MG63 (cell line): ENCODE results near the gene USH2A. TPM values are rescaled to one million over a fixed set of nuclear protein-coding genes. Genes with fewer than 3 reads are reported as not detected.

Experiments
- DNase-seq: peaks from one replicate; pipeline ENCODE4 v3.0.0-alpha.2; 2020
- H3K27me3 ChIP-seq: fragments of 250-450 bp; sonication (Bioruptor Pico); 2 replicates; pipeline ENCODE4 v1.5.1; 2020; ENCODE audit warnings: mild to moderate bottlenecking, moderate library complexity
- H3K36me3 ChIP-seq: fragments of 250-450 bp; sonication (Bioruptor Pico); 2 replicates; pipeline ENCODE4 v1.5.1; 2020; ENCODE audit warnings: mild to moderate bottlenecking, moderate library complexity
- H3K4me3 ChIP-seq: fragments of 250-450 bp; sonication (Bioruptor Pico); 2 replicates; pipeline ENCODE4 v1.5.1; 2020; ENCODE audit warnings: mild to moderate bottlenecking, moderate library complexity
- H3K9me3 ChIP-seq: fragments of 250-450 bp; sonication (Bioruptor Pico); 2 replicates; pipeline ENCODE4 v1.5.1; 2020; ENCODE audit warnings: mild to moderate bottlenecking, moderate library complexity
- total RNA-seq: library from RNA; depleted of rRNA; stranded (reverse); fragments of >200 nt; shearing (Covaris generic); gene quantifications from 2 replicates; pipeline ENCODE4 v1.2.3, GENCODE V29; 2014; ENCODE audit warnings: low replicate concordance

USH2A gene
- total RNA-seq, 1 experiment from 2014 or later: 0.16 TPM

- H3K36me3 ChIP-seq: no peaks in the 10 kb centered on the region
- DNase-seq: no peak
- no peaks in the 10 kb centered on the region for H3K9me3 ChIP-seq
- no peaks in the 10 kb centered on the region for H3K27me3 ChIP-seq
- H3K4me3 ChIP-seq: no peak overlapping the region
These were observed 746.1 kb downstream of the USH2A start for GRCh38 chr1:215677112-215677511.

- no peak for DNase-seq
- no peaks in the 10 kb centered on the region for H3K9me3 ChIP-seq
- no peak overlapping the region for H3K4me3 ChIP-seq
- H3K27me3 ChIP-seq: no peaks in the 10 kb centered on the region
- no peaks in the 10 kb centered on the region for H3K36me3 ChIP-seq
These were observed 749.3 kb downstream of the USH2A start for GRCh38 chr1:215673943-215674342.

- Histone ChIP-seq H3K36me3 (no peaks in the 10 kb centered on the region), H3K27me3 (no peaks in the 10 kb centered on the region), H3K9me3 (no peaks in the 10 kb centered on the region), H3K4me3 (no peak overlapping the region)
- no peak for DNase-seq
These were observed 750.8 kb downstream of the USH2A start for GRCh38 chr1:215672482-215672881.

GRCh38 chr1:215669806-215670491, 753.3 kb downstream of the USH2A start:
- Histone ChIP-seq H3K27me3 (no peaks in the 10 kb centered on the region), H3K4me3 (no peak overlapping the region), H3K9me3 (no peaks in the 10 kb centered on the region), H3K36me3 (no peaks in the 10 kb centered on the region)
- DNase-seq: no peak

- Histone ChIP-seq H3K9me3 (no peaks in the 10 kb centered on the region), H3K36me3 (no peaks in the 10 kb centered on the region), H3K4me3 (no peak overlapping the region), H3K27me3 (no peaks in the 10 kb centered on the region)
- no peak for DNase-seq
These were observed 755.5 kb downstream of the USH2A start for GRCh38 chr1:215667761-215668160.

GRCh38 chr1:215665215-215665614, 758.0 kb downstream of the USH2A start:
- no peak for DNase-seq

GRCh38 chr1:215661033-215661432, 762.2 kb downstream of the USH2A start:
- DNase-seq: no peak
- Histone ChIP-seq H3K4me3 (no peak overlapping the region), H3K36me3 (no peaks in the 10 kb centered on the region), H3K9me3 (no peaks in the 10 kb centered on the region), H3K27me3 (no peaks in the 10 kb centered on the region)

More at GRCh38 chr1:215665215-215665614, 758.0 kb downstream of the USH2A start:
- H3K27me3 ChIP-seq: no peaks in the 10 kb centered on the region
- no peak overlapping the region for H3K4me3 ChIP-seq
- no peaks in the 10 kb centered on the region for H3K36me3 ChIP-seq
- H3K9me3 ChIP-seq: no peaks in the 10 kb centered on the region

- DNase-seq: no peak
- Histone ChIP-seq H3K36me3 (no peaks in the 10 kb centered on the region), H3K4me3 (no peak overlapping the region), H3K27me3 (no peaks in the 10 kb centered on the region), H3K9me3 (no peaks in the 10 kb centered on the region)
These were observed 763.0 kb downstream of the USH2A start for GRCh38 chr1:215660259-215660658.

GRCh38 chr1:215657047-215657446, 766.2 kb downstream of the USH2A start:
- no peaks in the 10 kb centered on the region for H3K27me3 ChIP-seq
- no peak overlapping the region for H3K4me3 ChIP-seq
- H3K36me3 ChIP-seq: no peaks in the 10 kb centered on the region
- no peak for DNase-seq
- no peaks in the 10 kb centered on the region for H3K9me3 ChIP-seq

GRCh38 chr1:215652371-215652770, 770.9 kb downstream of the USH2A start:
- H3K9me3 ChIP-seq: no peaks in the 10 kb centered on the region
- no peaks in the 10 kb centered on the region for H3K27me3 ChIP-seq
- no peak for DNase-seq
- no peaks in the 10 kb centered on the region for H3K36me3 ChIP-seq
- no peak overlapping the region for H3K4me3 ChIP-seq

- no peaks in the 10 kb centered on the region for H3K27me3 ChIP-seq
These were observed 771.4 kb downstream of the USH2A start for GRCh38 chr1:215651867-215652266.

GRCh38 chr1:215650446-215651149, 772.6 kb downstream of the USH2A start:
- no peak overlapping the region for H3K4me3 ChIP-seq
- no peak for DNase-seq
- H3K36me3 ChIP-seq: no peaks in the 10 kb centered on the region
- H3K27me3 ChIP-seq: no peaks in the 10 kb centered on the region
- H3K9me3 ChIP-seq: no peaks in the 10 kb centered on the region

More at GRCh38 chr1:215651867-215652266, 771.4 kb downstream of the USH2A start:
- Histone ChIP-seq H3K36me3 (no peaks in the 10 kb centered on the region), H3K4me3 (no peak overlapping the region), H3K9me3 (no peaks in the 10 kb centered on the region)
- no peak for DNase-seq

GRCh38 chr1:215648957-215649356, 774.3 kb downstream of the USH2A start:
- Histone ChIP-seq H3K27me3 (no peaks in the 10 kb centered on the region), H3K9me3 (no peaks in the 10 kb centered on the region), H3K4me3 (no peak overlapping the region), H3K36me3 (no peaks in the 10 kb centered on the region)
- DNase-seq: no peak

GRCh38 chr1:215647738-215648137, 775.5 kb downstream of the USH2A start:
- Histone ChIP-seq H3K36me3 (no peaks in the 10 kb centered on the region), H3K27me3 (no peaks in the 10 kb centered on the region), H3K4me3 (no peak overlapping the region), H3K9me3 (no peaks in the 10 kb centered on the region)
- no peak for DNase-seq

- H3K9me3 ChIP-seq: no peaks in the 10 kb centered on the region
- DNase-seq: no peak
- no peaks in the 10 kb centered on the region for H3K36me3 ChIP-seq
- H3K4me3 ChIP-seq: no peak overlapping the region
- H3K27me3 ChIP-seq: no peaks in the 10 kb centered on the region
These were observed 777.4 kb downstream of the USH2A start for GRCh38 chr1:215645861-215646260.

GRCh38 chr1:215645182-215645581, 778.1 kb downstream of the USH2A start:
- Histone ChIP-seq H3K9me3 (no peaks in the 10 kb centered on the region), H3K27me3 (no peaks in the 10 kb centered on the region), H3K36me3 (no peaks in the 10 kb centered on the region), H3K4me3 (no peak overlapping the region)
- DNase-seq: no peak

GRCh38 chr1:215643592-215644321, 779.5 kb downstream of the USH2A start:
- no peaks in the 10 kb centered on the region for H3K27me3 ChIP-seq
- H3K4me3 ChIP-seq: no peak overlapping the region
- H3K9me3 ChIP-seq: no peaks in the 10 kb centered on the region
- H3K36me3 ChIP-seq: no peaks in the 10 kb centered on the region
- DNase-seq: no peak
